Activated CD4-positive, CD25-positive, alpha-beta regulatory T cell treated with anti-CD3 and anti-CD28 coated beads, Interleukin-2, amount 50 U/mL, for 72 hours (primary cell): Measurements from ENCODE around the gene DIP2A.
"Not testable (repeated sequence)": the region's sequence is repeated elsewhere in the genome, so short reads cannot be mapped to it uniquely, and the experiment has no call there.

Experiments used
- DNase-seq: peaks from one replicate; pipeline ENCODE4 v3.0.0; 2021

DIP2A gene

DNA sequence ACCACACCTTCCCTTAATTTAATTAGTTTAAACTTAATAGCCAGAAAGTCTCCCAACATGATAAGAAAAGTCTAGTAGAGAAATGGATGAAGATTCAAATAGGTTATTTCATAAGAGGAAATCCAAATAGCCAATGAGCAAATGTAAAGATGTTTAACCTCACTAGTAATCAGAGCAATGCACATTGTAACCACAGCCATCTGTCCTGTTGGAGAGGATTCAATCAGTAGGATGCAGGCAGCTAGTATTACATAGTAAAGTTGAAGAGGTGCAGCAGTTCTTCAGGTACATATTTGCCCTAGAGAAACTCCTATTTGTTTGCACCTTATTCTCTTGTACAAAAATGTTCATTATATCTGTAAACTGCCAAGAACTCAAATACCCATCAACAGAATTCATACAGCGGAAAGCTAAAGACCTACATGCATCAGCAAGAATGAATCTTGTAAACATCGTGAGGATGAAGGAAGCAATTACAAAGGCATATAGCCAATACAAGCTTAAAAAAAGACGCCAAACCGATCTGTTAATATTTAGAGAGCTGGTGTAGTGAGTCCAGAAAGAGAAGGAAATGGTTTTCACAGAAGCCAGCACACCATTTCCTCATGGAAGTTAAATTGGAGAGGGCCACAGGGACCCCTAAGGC lies 27.9 kb downstream of the DIP2A start:
- DNase-seq: no peak

DNA sequence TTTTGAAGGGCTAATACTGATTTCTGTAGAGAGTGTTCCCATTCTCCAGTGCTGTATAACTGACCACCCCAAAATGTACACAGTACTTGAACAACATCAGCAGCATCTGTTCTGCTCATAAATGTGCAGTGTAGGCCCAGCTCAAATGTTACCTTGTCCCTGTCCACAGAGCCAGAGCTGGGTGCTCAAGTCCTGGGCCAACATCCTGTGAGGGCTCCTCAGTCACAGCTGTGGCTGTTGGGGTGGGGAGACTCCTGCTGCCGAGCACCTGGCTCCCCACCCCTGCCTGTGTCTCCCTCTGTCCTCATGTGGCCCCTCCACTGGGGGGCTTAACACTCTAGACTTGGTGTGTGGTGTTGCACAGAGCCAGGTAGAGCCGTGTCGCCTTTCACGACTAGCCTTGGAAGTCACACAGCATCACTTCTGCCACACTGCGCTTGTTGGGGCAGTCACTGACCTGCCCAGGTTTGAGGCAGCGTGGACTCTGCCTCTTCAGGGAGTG lies 30.5 kb downstream of the DIP2A start:
- DNase-seq: no peak

DNA sequence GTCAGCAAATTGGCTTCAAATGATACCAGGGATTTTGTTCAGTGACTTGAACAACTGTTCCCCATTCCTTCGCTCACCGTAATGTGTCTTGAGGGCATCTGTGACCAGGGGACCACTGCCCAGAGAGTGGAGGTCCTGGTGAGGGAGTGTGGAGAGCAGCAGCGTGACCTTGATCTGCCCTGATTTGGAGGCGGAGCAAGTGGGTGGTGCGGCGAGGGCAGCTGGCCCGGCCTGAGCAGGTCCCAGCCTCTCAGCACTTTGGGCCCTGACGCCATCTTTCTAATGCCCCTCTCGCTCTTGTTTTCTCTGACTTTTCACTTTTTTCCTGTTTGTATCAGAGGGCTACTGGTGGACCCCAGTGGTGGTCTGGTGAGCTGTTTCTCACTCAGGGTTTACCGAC lies 31.1 kb downstream of the DIP2A start:
- DNase-seq: no peak

DNA sequence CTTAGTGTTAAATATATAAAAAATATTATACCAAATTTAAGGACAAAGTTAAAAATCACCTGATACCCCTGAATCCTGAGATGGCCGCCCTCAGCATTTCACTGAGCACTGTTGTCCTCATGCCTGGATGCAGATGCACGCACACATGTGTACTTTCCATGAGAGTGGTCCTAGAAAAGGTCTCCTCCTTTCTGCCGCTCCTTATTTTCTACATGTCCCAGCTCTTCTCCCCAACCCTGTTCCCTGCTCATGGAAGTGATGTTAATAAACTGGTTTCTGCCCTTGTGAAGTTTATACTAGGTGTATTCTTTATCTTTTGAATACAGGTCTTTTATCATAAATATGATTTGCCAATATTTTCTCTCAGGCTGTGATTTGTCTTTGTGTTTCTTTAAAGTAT lies 32.9 kb downstream of the DIP2A start:
- DNase-seq: no peak

DNA sequence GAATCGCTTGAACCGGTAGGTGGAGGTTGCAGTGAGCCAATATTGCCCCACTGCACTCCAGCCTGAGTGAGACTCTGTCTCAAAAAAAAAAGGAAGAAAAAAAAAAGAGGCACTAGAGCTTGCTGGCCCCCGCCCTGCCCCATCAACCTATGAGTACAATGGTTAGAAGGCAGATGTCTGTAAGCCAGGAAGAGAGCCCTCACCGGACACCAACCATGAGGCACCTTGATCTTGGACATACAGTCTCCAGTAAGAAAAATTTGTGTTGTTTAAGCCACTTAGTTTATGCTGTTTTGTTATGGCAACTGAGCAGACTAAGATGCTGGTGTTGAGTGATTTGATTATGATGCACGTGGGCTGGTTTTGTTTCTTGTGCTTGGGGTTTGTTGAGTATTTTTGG lies 34.2 kb downstream of the DIP2A start:
- DNase-seq: no peak

DNA sequence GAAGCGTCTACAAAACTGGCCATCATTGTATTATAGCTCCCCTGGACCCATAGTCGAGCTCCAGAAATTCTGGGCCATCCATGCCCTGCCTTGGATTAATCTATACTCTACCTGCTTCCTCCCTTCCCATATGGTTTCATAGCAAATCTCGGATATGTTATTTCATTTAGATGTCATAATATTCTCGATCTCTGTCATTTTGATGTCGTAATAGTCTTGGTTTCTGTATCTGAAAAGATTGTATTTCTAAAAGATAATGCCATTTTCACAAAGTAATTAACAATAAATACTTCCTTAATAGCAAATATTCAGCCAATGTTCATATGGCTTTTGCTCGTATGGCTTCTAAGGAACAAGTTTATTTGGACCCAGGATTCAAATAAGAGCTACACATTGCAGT lies 35.1 kb downstream of the DIP2A start:
- no peak for DNase-seq

DNA sequence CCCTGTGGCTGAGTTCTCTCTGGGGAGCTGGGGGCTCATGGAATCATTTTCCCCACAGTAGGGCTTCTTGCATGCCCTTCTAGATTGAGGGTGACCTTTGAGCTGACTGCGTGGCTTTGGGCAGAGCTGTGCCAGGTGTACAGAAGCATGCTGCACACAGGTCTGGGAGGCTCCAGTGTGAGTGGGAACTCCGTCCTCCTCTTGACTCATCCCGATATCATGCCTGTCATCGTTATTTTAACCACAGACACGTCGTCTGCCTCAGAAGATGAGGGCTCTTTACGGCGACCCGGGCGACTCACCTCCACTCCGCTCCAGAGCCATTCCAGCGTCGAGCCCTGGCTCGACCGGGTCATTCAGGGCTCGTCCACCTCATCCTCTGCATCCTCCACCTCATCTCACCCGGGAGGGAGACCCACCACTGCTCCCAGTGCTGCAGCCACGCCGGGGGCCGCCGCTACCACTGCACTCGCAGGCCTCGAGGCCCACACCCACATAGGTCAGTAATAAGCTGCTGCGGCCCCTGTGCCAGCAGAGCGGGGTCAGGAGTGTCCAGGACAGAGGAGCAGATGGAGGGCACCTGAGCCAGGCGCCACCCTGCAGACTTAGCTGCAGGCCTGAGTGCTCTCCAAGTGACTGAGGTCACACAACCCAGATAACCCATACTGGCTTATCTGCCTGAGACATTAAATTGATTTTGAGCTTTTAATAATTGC lies 39.8 kb downstream of the DIP2A start:
- DNase-seq: no peak

DNA sequence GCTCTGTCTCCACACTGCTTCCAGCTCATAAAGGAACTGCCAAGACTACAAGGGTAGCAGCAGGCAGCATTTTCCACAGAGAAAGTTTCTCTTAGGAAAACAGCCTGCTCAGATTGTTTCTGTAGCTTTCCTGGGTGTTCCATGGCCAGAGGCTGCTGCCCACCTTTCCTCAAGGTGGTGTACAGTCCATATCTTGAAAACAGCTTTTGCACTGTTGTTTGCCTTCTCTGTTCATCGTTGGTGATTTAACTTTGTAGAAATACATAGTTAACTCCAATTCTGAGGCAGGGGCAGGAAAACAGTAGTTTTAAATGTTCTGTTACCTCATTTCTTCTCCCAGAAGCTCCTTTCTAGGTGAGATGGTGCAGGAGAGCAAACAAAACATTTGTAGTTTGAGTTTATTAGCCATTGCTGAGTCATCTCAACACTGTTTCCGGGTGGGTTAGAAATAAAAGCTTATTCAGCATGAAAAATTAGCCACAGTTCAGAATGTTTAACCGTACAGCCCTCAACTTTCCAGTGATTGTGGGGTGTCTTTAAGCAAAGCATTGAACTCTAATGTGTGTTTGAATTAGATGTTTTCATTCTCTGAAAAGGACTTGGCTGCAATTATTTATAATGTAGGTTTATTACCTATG lies 41.7 kb downstream of the DIP2A start:
- no peak for DNase-seq

DNA sequence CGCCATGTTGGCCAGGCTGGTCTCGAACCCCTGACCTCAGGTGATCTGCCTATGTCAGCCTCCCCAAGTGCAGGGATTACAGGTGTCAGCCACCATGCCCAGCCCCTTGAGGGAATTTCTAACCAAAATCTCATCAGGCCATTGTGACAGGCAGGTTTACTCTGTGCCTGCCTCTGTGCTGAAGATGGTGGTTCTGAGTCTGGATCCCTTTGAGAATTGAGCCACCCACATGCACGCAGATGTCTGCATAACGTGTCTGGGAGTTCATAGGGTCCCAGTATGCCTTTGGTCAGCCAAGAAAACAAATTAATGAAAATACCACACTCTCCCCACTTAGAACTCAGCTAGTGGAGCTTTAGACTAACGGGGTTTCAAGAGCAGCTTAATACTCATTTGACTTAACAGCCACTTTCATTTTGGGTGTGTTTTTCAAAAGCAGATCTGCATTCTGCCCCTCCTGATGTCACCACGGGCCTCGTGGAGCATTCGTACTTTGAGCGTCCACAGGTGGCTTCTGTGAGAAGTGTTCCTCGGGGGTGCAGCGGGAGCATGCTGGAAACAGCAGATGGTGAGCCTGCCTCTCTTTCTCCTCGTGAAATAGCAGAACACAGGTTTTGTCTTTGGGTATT lies 45.3 kb downstream of the DIP2A start:
- DNase-seq: no peak

DNA sequence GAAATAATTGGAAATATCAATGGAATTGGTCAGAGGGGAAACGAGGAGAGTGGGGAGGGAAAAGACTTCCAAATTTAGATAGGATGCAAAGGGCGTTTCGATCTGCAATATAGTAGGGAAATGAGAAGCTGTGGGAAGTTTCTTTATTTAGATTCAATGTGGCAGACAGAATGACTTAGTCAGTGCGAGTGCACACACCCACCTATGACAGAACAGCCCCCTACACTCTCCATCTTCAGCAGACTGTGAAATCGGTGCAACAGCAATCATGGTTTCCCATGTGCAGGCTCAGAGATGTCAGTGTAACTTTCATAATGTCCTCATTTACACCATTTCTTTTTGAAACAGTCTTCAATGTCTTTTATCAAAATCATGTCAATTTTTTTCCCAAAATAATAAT lies 46.0 kb downstream of the DIP2A start:
- no peak for DNase-seq

DNA sequence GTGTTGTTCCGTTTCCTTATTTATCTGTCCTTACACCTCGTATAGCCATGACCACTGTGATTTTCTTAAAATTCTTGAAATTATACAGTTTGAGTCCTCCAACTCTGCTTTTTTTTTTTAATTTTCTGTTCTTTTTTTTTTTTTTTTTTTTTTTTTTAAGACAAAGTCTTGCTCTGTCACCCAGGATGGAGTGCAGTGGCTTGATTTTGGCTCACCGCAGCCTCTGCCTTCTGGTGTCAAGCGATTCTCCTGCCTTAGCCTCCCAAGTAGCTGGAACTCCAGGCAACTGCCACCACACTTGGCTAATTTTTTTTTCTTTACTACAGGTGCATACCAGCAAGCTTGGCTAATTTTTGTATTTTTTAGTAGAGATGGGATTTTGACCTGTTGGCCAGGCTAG lies 48.9 kb downstream of the DIP2A start:
- no peak for DNase-seq

DNA sequence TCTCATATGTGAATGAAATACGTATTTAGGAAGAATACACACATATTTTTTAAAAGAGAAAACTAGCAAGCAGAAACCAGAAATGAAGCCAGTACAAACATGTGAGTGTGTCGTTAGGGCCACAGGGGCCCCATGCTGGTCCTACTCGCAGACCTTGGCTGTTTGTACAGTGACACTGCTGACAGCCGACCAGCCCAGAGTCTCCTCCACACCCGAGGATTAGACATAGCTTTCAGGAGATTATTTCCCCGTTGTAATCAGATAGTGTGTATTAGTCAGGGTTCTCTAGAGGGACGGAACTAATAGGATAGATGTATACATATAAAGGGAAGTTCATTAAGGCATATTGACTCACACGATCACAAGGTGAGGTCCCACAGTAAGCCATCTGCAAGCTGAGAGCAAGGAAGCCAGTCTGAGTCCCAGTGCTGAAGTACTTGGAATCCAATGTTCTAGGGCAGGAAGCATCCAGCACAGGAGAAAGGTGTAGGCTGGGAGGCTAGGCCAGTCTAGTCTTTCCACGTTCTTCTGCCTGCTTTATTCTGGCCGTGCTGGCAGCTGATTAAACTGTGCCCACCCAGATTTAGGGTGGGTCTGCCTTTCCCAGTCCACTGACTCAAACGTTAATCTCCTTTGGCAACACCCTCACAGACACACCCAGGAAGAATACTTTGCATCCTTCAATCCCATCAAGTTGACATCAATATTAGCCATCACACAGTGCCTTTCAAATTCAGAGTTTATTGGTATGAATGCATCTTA lies 51.2 kb downstream of the DIP2A start:
- DNase-seq: no peak

DNA sequence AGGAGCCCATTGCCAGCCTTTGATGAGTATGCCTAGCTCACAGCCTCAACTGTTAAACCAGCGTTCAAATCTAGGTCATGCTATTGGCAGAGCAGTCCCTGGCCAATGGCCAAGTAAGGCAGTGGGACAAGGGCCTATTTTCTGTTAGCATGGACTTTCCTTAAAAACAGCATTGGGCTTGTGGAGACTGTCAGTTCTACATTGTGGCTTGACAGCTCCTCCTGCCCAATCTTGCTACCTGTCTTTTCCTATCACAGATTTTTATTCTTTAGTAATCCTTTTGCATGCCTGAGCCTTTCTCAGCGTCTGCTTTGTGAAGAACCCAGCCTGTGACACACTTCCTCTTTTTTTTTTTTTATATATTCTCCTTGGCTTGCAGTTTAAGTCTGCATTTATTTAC lies 56.4 kb downstream of the DIP2A start:
- no peak for DNase-seq

DNA sequence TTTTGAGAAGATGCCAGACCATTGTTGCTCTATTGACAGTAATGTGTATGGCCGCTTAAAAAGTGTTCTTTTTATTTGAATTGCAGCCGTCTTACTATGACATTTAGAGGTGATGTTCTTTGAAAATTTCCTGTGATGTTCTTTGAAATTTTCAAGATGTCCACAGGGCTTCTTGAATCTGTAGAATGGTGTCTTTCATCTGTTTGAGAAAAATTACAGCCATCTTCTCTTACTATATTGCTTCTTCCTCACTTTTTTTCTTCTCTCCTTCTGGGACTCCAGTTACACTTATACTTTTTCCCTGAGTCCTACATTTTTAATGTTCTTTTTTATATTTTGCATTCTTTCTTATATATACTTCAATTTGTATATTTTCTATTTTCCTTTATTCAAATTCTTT lies 57.4 kb downstream of the DIP2A start:
- DNase-seq: no peak

DNA sequence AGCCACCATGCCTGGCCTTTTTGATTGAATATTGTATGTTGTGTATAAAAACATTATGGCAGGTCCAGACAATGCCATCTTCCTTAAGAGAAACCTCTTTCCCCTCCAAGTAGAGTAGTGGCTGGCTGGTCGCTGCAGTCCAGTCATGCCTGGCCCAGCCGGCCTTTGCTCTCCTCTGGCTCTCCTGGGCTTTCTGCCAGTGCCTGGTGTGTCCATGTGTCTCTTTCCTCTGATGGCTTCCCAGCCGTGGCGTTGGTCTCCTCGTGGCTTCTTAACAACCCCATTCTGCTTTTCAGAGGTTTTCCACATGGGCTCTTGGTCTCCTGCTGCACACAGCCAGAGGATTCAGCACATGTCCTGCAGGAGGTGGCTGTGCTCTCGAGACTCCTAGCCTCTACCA lies 58.7 kb downstream of the DIP2A start:
- DNase-seq: no peak

DNA sequence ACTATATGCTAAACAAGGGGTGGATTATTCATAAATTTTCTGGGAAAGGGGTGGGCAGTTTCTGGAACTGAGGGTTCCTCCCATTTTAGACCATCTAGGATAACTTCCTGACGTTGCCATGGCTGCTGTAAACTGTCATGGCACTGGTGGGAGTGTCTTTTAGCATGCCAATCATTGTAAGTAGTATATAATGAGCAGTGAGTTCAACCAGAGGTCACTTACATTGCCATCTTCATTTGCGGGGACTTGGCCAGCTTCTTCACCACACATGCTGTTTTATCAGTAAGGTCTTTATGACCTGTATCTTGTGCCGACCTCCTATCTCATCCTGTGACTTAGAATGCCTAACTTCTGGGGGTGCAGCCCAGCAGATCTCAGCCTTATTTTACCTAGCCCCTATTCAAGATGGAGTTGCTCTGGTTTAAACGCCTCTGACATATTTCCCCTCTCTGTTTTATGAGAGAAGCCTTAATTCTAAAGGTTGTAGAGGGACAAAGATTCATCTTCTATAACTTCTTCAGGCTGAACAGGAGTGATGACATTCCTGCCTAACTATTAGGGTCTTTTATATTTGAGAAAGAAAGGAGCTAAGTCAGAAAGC lies 60.4 kb downstream of the DIP2A start:
- DNase-seq: no peak

DNA sequence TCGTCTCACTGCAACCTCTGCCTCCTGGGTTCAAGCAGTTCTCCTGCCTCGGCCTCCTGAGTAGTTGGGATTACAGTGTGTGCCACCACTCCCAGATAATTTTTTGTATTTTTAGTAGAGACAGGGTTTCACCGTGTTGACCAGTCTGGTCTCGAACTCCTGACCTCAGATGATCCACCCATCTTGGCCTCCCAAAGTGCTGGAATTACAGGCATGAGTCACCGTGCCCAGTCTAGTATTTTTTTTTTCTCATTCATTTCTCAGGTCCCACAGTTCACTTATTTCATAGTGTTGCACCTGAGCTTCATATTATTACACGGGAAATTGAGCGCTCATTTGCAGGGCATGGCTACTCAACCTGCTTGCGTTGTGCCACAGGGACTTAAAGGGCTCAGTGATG lies 68.7 kb downstream of the DIP2A start:
- not testable (repeated sequence) for DNase-seq

DNA sequence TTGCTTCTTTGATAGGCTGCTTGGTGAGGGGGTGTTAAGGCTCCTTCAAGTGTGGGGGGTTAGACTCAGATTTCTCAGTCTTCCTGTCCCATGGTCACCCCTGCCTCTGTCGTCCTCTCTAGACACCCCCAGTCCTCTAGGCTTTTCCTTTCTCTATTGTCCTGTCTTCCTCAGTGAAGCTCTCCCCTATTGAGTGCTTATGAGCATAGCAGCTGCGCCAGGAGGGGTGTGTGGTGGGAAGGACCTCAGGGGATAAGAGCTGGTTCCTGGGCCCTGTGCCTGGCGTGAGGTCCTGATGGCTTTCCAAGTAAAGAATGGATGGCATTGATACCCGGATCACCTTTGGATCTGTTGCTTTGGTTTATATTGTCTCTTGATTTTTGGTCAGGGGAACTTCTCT lies 69.1 kb downstream of the DIP2A start:
- DNase-seq: no peak

DNA sequence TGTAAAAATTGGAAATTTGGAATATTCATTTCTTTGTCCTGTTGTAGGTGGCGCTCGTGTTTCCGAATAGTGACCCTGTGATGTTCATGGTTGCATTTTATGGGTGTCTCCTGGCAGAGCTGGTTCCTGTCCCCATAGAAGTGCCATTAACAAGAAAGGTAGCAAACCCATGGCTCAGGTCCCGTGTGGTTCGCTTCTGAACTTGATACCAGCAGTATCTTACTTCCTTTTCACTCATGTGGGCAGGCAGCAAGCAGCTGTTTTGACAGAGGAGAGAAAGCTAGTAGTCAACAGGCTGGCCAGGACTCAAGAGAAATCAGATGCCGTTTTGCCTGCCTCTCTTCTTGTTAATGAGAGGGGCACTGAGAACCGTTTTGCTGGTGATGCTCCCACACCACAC lies 73.4 kb downstream of the DIP2A start:
- no peak for DNase-seq

DNA sequence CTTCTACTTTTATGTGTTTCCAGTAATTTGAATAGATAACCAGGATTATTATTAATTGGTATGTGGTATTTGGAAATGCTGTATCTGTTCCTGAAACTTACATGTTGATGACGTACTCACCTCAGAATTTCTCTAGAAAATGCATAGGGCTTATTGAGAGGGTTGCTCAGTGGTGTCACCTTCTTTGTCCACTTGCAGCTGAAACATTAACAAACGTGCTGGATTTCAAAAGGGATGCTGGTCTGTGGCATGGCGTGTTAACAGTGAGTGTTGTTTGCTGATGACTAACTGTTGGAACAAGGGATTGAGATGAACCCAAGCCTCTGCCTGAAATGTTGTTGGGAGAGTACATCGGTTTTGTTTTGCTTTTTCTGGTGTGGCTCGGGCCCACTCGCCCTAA lies 78.3 kb downstream of the DIP2A start:
- no peak for DNase-seq

DNA sequence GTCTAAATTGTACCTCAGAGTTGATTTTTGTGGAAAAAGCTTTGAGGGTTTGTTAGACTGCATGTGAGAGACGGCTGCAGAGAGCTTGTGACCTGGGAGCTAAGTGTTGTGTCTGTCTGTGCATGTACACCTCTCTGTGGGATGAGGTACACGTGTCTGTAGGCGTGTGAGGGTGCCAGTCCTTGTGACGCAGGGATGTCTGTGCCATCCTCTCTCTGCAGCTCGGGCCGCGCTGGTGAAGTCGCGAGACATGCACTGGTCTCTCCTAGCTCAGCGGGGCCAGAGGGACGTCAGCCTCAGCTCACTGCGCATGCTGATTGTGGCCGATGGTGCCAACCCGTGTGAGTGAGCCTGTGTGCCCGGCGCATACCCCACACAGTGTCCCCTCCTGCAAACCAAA lies 79.6 kb downstream of the DIP2A start:
- DNase-seq: no peak

DNA sequence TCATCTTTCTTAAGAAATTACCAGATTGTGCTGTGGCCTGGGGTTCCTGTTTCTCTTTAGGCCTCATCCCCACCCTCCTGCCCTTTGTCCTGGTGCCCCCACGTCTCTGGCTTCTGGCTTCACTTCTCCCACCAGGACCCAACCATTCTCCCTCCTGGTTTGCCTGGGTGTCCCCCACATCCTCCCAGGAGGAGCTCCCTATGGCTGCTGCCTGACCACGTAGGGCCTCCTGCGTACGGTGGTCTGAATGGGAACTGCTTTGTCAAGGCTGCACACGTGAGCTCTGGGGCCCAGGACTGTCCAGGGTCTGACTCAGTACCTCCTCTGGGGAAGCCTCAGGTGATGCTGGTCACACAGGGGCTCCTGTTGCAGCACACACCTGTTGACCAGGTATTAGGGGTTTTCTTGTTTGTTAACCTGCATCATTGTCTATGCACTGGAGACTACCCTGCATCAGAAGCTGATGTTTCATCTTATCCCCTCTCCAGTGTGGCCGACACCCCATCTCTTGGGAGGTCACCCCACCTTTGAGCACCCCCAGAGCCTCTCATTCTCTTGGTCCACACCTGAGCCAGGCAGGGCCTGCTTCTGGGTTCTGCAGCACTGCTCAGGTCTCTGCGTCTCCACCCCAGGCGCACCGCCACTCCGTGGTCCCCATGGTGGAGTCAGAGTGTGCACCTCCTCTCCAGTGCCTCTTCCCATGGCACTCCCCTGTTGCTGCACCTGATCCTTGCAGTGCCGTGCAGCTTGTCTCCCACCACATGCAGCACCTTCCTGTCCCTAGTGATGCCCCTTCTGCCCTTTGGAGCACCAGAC lies 80.4 kb downstream of the DIP2A start:
- no peak for DNase-seq
